RKO (cell line): ENCODE measurements around the gene CSNK1G1.
A peak's percentile ranks its signal among the peaks of the same experiment; 100 is the strongest.

Experiments used
- DNase-seq: peaks from one replicate; pipeline ENCODE4 v3.0.0-alpha.2; 2016; ENCODE audit warnings: low spot score

CSNK1G1 gene

GRCh38 chr15:64191971-64192830, 163.8 kb downstream of the CSNK1G1 start:
- DNase-seq = no peak

- no peak for DNase-seq
Observed at GRCh38 chr15:64187396-64188191, 168.4 kb downstream of the CSNK1G1 start.

- no peak for DNase-seq
Observed at GRCh38 chr15:64185146-64185911, 170.6 kb downstream of the CSNK1G1 start.

GRCh38 chr15:64182859-64183370, 173.1 kb downstream of the CSNK1G1 start:
- DNase-seq = no peak

- no peak for DNase-seq
Observed at GRCh38 chr15:64180235-64180824, 175.6 kb downstream of the CSNK1G1 start.

GRCh38 chr15:64166102-64166890, 189.7 kb downstream of the CSNK1G1 start:
- no peak for DNase-seq

GRCh38 chr15:64164436-64164835, 191.5 kb downstream of the CSNK1G1 start:
- DNase-seq = no peak

- DNase-seq = no peak
Observed at GRCh38 chr15:64163659-64164362, 192.2 kb downstream of the CSNK1G1 start.

GRCh38 chr15:64162869-64163658, 192.9 kb downstream of the CSNK1G1 start, which contains the start of gene PPIB:
TSS of gene PPIB (minus strand) at chr15:64163022. CDS start at chr15:64162986, 36 bp downstream.
- DNase-seq = peak; percentile 97

GRCh38 chr15:64162478-64162868, 193.5 kb downstream of the CSNK1G1 start:
- DNase-seq = no peak

GRCh38 chr15:64161688-64162477, 194.1 kb downstream of the CSNK1G1 start:
- peak; percentile 44 for DNase-seq

GRCh38 chr15:64158363-64159134, 197.4 kb downstream of the CSNK1G1 start:
- no peak for DNase-seq

GRCh38 chr15:64157599-64158125, 198.3 kb downstream of the CSNK1G1 start:
- no peak for DNase-seq

GRCh38 chr15:64156652-64157331, 199.2 kb downstream of the CSNK1G1 start:
- no peak for DNase-seq

GRCh38 chr15:64155802-64156651, 199.9 kb downstream of the CSNK1G1 start:
- no peak for DNase-seq
